Hematopoietic multipotent progenitor cell treated with erythropoietin and hydrocortisone succinate and interleukin-3 and kit ligand, for 4 days (in vitro differentiated cells): ENCODE measurements around the gene PERM1.
"Not testable (repeated sequence)": the region's sequence is repeated elsewhere in the genome, so short reads cannot be mapped to it uniquely, and the experiment has no call there.

ENCODE experiments used
- DNase-seq: peaks from one replicate; pipeline ENCODE4 v3.0.0-alpha.2; 2015

The PERM1 gene

DNA sequence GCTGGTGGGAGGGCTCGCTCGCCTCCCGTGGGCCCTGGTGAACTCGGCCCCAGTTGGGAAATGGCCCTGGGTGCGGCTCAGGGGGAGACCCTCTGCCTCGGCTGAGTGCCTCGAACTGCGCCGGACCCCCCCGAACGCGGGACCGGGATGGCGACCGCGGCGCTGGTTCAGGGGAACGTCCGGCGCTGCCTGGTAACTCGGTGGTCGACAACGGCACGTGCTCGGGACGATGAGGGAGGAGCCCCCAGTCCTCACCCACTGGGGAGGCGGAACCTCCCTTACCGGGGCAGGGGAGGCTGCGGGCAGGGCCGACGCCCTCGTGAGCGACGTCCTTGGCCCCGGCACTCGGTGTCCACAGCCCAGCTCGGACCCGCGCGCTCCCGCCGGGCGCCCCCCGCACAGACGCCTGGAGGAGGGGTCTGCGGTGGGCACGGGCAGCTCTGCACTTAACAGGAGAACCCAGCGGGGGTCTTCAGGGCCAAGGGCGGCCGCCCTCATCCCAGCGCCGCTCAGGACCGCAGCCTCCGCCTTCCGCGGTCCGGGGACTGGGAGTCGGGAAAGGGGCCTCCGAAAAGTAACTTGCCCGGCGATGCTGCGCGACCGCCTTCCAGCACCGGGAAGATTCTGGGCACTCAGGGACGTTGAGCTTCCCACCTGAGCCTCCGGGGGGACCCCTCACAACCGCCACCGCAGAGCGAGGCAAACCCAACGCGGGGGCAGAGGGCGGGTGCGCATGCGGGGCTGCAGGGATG is 16.3 kb upstream of the PERM1 start:
- DNase-seq: no peak

DNA sequence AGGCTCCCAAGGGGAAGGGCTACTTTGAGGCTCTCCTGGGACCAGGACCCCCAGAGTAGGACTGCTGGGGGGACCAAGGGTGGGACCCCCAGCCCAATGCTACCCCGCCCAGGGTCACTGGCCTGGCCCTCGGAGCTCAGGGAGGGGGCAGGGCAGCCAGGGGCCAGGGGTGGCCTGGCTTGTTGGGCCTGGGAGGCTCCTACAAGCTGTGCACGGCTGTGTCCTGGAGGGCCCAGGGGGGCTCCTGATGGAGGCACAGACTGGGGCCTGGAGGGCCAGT is 15.8 kb upstream of the PERM1 start:
- no peak for DNase-seq

DNA sequence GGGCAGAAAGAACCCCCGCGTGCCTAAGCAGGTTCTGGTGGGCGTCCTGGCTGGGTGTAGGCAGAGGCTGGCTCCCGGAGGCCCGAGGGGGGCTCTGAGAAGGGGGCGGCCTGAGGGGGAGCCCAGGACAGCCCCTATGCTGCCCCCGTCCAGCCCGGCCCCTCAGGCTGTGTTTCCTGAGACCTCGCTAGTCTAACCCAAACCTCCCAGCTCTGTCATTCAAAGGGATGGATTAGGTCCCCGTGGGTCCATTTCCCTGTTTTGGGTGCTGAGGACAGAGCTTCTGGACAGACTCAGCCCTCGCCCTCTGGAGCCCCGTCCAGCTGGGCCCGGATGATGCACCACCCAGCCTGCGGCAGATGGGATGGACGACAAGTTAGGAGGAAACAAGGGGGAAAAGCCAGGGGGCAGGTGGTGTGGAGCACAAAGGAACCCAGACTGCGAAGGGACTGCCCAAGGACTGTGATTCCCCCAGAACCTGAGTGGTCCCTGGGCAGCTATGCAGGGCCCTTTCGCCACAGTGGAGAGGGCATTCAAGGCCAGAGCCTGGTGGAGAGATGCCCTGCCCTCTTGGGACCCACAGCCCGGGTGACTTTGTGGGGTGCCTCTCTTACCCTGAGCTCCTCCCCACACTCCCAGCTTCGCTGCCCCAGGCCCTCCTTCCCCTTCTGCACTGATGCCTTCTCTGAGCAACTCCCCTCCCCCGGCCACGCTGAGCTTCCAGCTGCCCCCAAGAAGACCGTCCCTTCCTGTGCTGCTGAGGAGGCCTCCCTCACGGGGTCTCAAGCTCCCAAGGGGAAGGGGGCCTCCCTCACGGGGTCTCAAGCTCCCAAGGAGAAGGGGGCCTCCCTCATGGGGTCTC is 15.2 kb upstream of the PERM1 start:
- no peak for DNase-seq

DNA sequence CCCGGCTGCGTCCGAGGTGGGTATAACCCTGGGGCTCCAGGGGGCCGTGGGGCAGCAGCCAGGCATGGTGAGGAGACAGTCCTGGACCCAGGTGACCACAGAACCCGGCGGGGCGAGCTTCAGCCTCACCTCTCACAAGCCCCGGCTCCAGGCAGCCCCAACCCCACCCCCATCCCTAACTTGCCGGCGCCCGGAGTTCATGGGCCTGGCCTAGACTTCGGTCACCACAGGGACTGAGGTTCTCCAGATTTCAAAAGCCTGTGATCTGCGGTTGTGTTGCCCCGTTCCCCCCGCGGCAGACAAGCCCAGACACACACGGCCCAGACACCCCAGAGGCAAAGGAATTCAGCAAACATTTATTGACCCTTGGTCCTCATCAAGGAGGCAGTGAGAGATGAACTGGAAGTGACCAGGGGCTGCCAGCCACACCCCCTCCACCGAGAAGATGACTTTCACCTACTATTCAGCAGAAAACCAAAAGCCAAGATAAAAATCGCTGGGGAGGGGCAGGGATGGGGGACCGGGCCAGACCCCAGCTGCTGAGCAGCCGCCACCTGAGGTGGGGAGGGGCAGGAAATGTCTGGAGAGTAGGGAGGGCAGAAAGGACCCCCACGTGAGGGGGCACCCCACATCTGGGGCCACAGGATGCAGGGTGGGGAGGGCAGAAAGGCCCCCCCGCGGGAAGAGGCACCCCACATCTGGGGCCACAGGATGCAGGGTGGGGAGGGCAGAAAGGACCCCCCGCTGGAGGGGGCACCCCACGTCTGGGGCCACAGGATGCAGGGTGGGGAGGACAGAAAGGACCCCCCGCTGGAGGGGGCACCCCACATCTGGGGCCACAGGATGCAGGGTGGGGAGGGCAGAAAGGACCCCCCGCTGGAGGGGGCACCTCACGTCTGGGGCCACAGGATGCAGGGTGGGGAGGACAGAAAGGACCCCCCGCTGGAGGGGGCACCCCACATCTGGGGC is 14.1 kb upstream of the PERM1 start:
- DNase-seq: no peak

DNA sequence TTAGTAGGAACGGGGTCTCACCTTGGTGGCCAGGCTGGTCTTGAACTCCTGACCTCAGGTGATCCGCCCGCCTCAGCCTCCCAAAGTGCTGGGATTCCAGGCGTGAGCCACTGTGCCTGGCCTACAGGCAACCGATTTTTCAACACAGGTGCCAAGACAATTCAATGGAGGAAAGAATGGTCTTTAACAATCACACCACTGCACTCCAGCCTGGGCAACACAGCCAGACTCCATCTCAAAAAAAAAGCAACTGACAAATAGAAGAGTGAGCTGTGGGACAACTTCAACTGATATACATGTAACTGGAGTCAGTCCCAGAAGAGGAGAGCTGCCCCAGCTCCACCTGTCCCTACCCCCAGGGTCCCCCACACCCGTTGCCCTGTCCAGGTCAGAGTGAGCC is 12.7 kb upstream of the PERM1 start:
- not testable (repeated sequence) for DNase-seq

DNA sequence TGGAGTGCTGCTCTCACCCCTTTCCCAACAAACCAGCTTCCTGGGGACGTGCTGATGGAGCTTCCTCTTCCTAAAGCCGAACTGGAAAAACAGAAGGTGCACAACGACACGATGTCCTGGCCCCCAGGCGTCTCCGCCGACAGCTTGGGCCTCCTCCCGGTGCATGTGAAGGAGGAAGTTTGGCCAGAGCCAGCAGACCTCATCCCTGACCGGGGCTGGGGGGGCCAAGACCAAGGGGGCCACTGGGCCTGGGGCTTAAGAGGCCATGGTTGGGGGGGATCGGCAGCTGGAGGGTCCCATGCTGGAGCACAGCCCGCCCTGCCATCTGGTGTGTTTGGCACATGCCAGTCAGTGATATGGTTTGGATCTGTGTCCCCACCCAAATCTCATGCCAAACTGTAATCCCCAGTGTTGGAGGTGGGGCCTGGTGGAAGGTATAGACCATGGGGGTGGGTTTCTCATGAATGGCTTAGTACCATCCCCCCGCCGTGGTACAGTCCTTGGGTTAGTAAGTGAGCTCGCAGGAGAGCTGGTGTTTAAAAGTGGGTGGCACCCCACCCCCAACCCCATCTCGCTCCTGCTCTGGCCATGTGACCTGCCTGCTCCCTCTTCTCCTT is 11.6 kb upstream of the PERM1 start:
- no peak for DNase-seq

DNA sequence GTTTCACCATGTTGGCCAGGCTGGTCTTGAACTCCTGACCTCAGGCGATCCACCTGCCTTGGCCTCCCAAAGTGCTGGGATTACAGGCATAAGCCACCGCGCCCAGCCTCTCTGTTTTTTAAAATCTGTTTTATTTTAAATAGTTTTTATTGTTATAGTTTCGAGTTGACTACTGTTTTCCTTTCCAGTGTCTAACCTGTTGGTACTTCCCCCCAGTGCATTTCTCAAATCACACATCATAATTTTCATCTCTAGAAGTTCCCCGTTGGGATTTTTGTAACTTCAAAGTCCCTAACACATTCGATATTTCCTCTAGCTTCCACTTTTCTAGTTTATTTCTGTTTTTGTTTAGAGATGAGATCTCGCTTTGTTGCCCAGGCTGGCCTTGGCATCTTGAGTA is 10.5 kb upstream of the PERM1 start:
- DNase-seq: no peak

DNA sequence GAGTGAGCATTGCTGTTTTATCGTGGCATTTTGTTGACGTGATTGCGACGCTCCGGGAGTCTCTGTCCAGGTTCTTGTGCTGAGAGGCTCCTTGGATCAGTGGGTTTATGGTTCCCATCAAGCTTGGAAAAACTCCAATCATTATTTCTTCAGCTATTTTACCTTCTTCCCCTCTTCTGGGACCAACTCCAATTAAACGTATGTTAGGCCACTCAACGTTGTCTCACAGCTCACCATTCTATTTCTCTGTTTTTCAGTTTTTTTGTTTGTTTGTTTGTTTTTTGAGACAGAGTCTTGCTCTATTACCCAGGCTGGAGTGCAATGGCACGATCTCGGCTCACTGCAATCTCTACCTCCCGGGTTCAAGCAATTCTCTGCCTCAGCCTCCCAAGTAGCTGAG is 10.0 kb upstream of the PERM1 start:
- no peak for DNase-seq

DNA sequence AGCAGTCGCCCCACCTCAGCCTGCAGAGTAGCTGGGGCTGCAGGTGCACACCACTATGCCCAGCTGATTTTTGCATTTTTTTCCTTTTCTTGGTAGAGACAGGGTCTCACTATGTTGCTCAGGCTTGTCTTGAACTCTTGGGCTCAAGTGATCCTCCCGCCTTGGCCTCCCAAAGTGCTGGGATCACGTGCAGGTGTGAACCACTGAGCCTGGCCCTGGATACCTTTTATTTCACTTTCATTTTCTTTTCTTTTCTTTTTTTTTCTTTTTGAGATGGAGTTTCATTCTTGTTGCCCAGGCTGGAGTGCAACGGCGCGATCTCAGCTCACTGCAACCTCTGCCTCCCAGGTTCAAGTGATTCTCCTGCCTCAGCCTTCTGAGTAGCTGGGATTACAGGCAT is 9.4 kb upstream of the PERM1 start:
- DNase-seq: not testable (repeated sequence)

DNA sequence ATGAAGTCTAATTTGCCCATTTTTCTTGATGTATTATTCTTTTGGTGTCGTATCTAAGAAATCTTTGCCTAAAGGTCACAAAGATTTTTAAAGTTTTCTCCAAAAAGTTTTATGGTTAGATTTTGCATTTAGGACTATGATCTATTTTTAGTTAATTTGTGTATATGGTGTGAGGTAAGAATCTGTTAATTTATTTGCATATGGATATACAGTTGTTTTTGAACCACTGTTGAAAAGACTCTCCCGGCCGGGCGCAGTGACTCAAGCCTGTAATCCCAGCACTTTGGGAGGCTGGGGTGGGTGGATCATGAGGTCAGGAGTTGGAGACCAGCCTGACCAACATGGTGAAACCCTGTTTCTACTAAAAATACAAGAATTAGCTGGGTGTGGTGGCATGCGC is 6.2 kb upstream of the PERM1 start:
- not testable (repeated sequence) for DNase-seq

DNA sequence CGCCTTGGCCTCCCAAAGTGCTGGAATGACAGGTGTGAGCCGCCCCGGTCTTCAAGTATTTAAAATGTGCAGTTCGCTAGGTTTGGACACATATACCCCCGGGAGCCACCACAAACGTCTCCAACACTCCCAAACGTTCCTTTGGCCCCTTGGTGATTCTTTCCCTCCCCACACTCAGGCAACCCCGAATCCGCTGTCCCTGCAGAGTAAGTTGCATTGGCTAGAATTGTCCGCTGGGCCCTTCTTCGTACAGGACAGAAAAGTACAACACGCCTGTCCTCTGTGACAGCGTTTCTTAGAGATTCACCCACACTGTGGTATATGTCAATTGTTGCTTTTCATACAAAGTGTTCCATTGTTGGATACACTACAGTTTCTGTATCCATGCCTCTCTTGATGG is 3.2 kb upstream of the PERM1 start:
- DNase-seq: no peak

DNA sequence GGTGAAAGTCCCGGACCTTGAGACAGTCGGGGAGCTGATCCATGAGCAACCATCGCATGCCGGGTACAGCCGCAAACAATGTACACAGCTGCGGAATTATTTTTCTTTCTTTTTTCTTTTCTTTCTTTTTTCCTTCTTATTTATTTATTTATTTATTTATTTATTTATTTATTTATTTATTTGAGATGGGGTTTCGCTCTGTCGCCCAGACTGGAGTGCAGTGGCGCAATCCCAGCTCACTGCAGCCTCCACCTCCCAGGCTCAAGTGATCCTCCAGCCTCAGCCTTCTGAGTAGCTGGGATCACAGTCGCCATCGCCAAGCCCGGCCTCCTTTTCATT is 2.6 kb upstream of the PERM1 start:
- no peak for DNase-seq

DNA sequence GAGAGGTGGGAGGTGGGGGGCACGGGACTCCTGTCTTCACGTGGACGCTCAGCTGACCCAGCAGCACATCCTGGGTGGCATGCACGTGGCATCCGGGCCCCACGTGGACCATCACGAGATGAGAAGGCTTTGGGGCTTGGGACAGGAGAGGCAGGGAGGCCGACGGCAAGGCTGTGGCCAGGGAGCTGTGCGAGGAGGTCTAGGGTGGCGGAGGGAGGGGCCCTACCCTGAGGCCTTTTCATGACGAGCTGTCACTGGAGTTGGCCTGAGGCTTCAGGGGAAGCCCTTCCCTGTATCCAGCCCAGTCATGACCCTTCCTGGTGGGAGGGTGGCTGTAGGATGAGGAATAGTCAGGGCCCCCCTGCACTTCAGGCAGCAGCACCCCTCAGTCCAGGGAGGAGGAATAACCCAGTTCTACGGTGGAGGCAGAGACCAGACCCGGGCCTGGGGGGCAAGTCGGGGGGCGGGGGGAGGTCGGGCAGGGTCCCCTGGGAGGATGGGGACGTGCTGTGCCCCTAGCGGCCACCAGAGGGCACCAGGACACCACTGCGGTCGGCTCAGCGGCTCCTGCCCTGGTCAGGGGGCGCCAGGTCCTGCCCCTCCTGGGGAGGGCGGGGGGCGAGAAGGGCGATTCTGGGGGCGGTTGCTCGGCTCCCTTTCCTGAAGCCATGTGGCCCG is 2.0 kb upstream of the PERM1 start:
- DNase-seq: peak; percentile 46

DNA sequence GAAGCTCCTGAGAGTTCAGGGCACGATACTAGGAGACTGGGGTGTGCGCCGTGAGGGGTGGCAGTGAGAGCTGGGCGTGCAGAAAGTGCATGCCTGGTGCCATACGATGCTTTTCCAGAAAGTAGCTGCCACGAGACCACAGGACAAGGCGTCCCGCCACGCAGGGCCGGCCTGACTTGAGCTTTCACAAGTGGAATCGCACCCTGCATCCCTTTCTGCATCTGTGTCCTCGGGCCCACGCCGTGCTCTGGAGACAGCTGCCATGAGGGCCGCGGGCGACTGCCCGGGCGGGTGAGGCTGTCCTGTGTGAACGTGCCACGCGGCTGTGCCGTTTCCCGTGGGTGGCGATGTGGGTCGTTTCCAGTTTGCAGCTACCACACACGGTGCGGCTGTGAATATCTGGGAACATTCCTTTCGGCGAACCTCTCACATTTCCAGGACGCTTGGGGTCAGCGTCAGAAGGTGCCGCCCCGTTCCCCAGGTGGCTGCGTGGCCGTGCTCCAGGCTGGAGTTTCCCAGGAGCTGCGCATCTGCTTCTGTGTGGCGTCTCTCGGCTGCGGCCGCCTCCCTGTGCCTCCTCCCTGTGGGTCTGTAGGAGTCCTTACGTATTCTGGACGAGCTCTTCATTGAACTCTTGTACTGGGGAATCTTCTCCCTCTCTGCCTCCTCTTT is 1.0 kb upstream of the PERM1 start:
- no peak for DNase-seq

DNA sequence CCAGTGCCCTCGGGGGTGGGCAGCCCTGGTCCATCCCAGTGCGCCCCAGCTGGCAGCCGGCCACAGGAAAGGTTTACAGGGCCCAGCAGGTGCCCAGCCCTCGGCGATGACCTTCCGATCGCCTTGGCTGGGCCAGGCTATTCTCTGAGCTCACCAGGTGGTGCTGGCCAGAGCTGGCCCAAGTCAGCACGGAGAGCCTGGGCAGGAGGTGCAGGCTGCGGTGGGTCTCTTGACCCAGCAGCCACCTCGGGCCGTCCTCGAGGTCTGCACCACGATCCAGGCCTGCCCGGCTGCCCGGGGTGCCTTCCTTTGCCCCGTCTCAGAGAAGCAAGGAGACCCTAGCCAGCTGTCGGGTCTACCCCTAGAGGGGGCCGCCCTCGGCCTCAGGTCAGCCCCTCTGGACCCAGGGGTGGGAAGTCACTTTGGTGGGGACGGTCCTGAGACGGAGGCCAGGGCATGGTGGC is 370 bp downstream of the PERM1 start:
- no peak for DNase-seq

DNA sequence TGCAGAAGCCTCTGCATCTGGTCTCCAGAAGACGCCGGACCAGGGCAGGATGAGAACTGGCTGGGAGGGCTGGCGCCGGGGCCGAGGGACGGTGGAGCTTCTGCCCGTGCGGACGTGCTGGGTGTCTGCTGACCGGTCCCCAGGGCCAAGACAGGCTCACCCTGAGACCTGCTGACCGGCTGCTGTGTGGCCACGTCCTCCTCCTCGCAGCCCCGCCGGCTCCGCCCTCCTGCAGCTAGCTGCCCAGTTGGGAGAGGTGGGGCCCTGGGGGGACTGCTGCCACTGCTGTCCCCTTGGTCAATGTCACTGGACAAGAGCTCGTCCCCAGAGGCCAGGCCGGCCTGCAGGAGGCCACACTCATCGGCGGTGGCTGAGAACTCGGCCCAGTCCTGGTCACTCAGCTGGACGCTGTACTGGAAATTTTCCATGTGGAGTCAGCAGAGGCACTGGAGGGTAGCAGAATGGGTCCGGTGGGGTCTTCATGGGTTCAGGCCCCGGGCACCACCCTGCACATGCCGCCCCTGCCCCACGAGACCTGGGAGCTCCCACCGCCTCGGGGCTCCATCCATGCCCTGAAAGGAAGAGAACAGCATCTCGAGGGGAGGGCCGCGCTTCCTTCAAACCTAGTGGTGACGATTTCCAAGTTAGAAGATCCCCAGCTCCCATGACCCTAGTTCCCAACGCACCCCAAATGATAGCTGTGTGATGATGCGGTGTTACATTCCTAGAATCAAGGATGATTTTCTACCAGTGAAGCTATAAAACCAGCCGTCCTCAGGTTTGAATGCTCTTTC is 1.1 kb downstream of the PERM1 start:
- no peak for DNase-seq

DNA sequence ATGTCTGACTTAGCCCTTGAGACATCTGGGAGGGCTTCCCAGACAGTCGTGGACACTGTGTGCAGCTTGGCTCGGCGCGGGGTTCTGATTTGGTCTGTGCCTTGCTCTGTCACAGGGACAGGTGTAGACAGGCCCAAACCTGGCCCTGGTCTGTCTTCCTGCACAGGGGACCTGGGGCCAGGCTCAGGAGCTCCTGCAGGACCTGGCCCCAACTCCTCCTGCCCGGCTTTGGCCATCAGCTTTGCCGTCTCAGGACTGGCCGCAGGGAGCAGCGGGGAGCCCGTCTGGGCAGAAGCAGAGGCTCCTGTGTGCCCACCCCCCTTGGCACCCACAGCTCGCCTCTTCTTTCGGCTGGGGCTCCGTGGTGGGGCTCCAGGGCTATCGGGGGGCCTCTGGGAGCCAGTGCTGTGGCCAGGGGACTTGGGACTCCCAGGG is 1.7 kb downstream of the PERM1 start:
- no peak for DNase-seq

DNA sequence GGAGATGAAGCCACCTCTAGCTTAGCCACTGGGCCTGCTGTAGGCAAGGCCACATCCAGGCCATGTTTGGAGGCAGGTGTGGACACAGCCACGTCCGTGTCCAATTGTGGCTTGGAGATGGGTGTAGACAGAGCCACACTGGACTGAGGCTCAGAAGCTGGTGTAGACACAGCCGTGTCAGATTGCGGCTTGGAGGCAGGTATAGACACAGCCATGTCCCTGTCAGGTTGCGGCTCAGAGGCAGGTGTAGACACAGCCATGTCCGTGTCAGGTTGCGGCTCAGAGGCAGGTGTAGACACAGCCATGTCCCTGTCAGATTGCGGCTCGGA is 2.2 kb downstream of the PERM1 start:
- DNase-seq: no peak

DNA sequence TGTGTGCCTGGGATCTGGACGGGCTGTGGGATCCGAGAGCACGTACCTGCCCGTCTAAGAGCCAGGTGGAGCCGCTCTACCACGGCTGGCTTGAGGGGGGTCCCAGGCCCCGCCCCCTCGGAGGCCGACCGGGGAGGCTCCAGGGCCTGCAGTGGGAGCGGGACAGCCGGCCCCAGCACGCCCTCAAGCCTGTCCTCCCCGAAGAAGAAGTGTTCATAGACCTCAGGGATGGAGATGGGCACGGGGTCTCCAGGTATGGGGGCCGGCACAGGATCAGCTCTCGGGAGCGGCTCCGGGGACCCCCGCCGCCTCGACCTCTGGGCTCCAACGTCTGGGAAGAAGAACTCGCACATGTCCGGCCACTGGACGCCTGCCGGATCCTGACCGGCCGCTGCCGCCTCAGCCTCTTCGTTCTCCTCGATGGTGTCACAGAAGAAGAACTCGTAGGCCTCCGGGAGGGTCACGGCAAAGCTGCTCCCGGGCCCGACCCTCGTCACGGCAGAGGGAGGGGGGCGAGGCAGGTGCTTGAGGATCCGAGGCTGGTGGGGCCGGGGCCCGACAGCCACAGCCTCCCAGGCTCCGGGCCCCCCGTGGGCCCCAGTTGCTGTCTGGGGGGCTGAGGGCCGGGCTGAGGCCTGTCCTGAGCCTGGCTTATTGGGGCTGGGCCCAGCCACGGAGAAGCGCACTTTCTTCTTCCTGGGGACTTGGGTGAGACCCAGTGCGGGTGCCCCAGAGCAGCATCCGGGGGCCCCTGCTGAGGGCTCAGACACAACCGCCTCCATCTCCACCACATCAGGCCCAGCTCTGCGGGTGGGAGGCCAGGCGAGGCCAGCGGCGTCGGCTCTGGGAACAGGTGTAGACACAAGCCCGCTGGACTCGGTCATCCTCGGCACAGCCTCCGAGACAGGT is 2.8 kb downstream of the PERM1 start:
- DNase-seq: no peak
